NCI-H2171 treated with DMSO at 0.1 percent for 48 hours (cell line): Measurements from ENCODE around the gene ELF2.
"Not testable (repeated sequence)": the region's sequence is repeated elsewhere in the genome, so short reads cannot be mapped to it uniquely, and the experiment has no call there.

Source experiments
- DNase-seq: peaks from one replicate; lab custom pipeline; 2025; lab: John Stamatoyannopoulos, UW

Gene ELF2

DNA sequence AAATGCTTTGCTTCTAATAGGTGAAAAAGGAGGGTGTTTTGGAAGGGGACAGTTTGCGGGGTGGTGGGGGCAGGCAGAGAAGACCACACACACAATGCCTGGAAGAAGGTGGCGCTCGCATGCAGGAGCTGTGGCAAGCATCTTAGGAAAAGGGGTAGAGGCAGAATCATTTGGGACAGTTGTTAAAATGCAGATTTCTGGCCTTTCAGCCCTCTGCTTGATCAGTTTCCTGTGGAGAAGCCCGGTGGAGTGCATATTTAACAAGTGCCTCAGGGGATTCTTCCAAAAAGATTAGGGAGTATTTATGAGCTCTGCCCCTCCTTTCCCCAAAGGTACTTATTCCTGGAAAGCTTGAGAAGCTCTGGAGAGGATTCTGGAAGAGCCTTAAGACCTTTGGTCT lies 156.6 kb downstream of the ELF2 start:
- no peak for DNase-seq

DNA sequence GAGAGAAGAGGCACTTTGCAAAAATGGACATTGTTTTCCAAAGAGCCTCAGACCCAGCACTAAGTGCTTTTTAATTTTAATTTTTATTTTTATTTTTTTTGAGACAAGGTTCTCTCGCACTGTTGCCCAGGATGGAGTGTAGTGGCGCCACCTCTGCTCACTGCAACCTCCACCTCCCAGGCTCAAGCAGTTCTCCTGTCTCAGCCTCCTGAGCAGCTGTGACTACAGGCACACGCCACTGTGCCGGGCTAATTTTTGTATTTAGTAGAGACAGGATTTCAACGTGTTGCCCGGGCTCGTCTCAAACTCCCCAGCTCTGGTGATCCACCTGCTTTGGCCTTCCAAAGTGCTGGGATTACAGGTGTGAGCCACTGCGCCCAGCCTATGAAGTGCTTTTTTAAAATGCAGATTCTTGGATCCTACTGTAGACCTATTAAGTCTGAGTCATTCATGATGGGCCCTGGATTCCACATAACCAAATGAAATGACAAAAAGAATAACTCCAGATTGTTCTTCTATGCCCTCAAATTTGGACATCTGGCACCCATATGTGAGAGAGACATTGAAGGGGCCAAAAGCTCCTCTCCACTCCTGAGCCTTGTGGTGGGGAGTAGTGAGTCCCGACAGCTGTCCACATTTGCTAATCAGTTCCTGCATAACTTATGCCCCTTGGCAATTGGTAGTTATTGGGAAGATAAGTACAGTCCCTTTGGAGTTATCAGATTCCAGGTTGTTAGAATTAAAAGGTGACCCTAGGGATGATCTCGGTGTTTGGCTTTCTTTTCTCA lies 157.9 kb downstream of the ELF2 start:
- DNase-seq: peak; percentile 62

GRCh38 chr4:139018501-139018900 lies 158.5 kb downstream of the ELF2 start:
- no peak for DNase-seq

- DNase-seq: no peak
These were observed 159.2 kb downstream of the ELF2 start for GRCh38 chr4:139017861-139018260.

GRCh38 chr4:139015948-139016471 lies 161.0 kb downstream of the ELF2 start:
- DNase-seq: peak; percentile 6

DNA sequence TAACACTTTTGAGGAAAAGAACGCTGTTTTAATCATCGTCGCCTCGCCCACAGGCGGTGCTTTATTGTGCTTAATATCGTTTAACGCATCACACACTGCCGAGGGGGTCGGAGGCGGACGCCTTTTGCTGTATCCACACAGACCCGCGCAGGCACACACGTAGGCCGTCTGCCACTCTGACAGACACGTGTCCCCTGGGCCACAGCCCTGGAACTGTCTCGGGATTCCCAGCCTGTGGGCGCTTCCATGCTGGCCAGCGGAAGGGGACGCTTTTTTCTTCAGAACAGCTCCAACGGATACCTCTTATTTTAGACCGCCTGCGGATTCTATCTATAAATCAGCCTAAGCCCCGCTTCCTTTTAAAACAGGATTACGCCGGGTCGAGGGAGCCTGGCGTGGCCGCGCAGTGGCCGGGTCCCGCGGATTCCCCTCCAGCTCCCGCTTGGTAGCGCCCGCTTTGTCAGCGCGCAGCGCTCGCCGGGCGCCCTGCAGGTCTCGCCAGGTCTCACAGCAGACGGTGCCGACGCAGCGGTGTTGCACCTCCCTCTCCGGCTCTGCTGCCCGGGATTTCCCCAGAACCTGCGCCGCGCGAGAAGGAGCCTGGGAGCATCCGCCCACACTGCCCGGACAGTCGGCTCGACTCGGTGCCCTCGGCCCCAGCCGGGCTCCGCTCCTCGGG lies 161.6 kb downstream of the ELF2 start, which contains the start of gene NOCT:
NOCT (plus strand) TSS at position 513 of the 679 bp plus-strand sequence. CDS start 201 bp downstream, outside the sequence.
- DNase-seq: peak; percentile 80

DNA sequence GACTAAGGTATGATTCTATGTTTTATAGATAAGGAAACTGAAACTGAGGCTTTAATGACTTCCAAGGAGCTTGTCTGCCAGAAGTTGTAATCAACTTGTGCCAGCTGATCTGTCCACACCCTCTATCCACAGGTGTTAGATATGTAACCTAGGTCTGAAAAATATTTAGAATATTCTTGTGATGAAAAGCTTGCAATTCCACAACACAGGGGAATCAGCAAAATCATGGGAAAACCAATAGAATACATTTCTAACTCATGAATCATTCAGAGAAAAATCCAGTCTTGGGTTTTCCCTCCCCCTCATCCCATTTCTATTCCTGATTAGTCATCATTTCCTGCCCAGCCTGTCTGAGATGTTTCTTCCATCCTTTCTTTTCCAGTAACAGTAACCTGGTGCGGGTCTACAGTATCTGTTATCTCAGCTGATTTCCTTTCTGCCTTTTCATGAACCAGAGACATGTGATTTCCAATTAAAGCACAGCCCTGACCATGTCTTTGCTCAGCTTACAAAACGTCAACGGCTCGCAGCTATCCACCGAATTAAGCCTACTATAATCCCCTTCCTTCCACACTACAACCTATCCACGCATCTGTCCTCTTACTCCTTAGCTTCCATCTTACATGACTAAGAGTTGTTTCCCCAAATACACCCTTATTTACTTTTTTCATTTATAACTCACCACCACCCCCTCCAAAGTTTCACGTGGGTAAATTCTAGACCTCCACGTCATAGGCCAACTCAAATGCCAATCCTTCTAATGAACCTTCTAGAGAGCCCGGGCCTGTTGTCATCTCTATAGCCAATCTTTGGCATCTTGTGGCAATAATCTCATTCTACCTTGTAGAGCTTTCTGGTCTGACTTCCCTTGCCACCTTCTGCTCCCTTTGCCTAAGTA lies 162.4 kb downstream of the ELF2 start:
- DNase-seq: no peak

- DNase-seq: no peak
These were observed 165.6 kb downstream of the ELF2 start for GRCh38 chr4:139011225-139011950.

DNA sequence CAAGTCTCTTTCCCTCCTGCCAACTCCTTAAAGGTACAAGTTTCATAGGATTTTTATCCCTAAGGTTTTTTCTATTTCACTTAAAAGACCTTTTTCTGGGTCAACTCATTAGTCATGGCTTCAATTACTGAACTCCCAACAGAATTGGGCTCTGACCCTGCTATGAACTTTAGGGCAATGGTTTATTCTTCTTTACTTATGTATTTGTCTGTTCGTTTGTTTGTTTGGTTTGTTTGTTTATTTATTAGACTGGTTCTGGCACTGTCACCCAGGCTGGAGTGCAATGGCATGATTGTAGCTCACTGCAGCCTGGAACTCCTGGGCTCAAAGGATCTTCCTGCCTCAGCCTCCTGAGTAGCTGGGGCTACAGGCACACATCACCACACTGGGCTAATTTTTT lies 167.3 kb downstream of the ELF2 start:
- DNase-seq: no peak

DNA sequence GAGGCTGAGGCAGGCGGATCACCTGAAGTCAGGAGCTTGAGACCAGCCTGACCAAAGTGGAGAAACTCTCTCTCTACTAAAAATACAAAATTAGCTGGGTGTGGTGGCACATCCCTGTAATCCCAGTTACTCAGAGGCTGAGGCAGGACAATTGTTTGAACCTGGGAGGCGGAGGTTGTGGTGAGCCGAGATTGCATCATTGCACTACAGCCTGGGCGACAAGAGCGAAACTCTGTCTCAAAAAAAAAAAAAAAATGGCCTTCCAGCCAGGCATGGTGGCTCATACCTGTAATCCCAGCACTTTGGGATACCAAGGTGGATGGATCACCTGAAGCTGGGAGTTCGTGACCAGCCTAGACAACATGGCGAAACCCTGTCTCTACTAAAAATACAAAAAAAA lies 168.7 kb downstream of the ELF2 start:
- DNase-seq: not testable (repeated sequence)

DNA sequence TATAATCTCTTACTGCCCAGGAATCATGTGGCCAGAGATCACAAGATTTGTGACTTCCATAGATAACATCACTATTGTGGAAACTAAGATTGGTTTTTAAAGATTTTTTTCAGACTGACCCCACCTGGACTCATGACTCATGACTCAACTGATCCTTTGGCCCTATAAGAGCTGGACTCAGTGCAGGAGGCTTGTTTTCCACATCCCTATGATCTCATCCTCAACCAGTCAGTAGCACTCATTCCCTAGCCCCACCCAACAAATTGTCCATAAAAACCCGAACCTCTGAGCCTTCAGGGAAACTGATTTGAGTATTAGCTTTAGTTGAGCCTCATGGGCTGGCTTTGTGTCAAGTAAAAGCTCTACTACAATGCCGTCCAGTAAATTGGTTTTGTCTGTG lies 169.4 kb downstream of the ELF2 start:
- no peak for DNase-seq
